PC-3 (cell line): ENCODE data around the gene DVL3. TPM values are rescaled to one million over a fixed set of nuclear protein-coding genes. Genes with fewer than 3 reads are reported as not detected.

Experiments
- ATAC-seq: fragments of 200-7000 bp; cut with Tn5 transposase; 2 replicates; pipeline ENCODE4 v1.9.1; 2020; ENCODE audit warnings: mild to moderate bottlenecking, moderate library complexity
- BruUV-seq: library from RNA; stranded (reverse); fragments of 400-500 nt; replicated peaks from 2 replicates; lab custom pipeline; 2021; lab: Mats Ljungman, UMichigan
- CTCF ChIA-PET: fragments of 300-600 bp; sonication (Branson Sonifier 250); formaldehyde crosslinking; loops from one replicate; lab custom pipeline; 2022; ENCODE audit warnings: antibody characterized with exemption; lab: Charles Lee
- POLR2A ChIA-PET: fragments of 300-600 bp; sonication (Branson Sonifier 250); formaldehyde crosslinking; loops from one replicate; lab custom pipeline; 2022; ENCODE audit warnings: antibody characterized with exemption; ENCODE audit not compliant: unreplicated experiment; lab: Charles Lee
- DNase-seq: peaks from one replicate; pipeline ENCODE4 v3.0.0-alpha.2; 2015
- H2AFZ ChIP-seq: fragments of 300-600 bp; sonication (generic); 2 replicates; pipeline ENCODE4 v1.6.0; 2016; ENCODE audit warnings: antibody characterized with exemption, low read length
- H3F3A ChIP-seq: fragments of 300-600 bp; sonication (generic); one replicate; pipeline ENCODE4 v1.6.0; 2017; ENCODE audit warnings: antibody characterized with exemption, low read length, control low read depth, mild to moderate bottlenecking; ENCODE audit not compliant: unreplicated experiment
- H3K27ac ChIP-seq: fragments of 300-600 bp; sonication (generic); 2 replicates; pipeline ENCODE4 v1.5.1; 2016; ENCODE audit warnings: mild to moderate bottlenecking, low read length
- H3K27me3 ChIP-seq: fragments of 300-600 bp; sonication (generic); 2 replicates; pipeline ENCODE4 v1.6.1; 2016; ENCODE audit warnings: low read length, mixed read lengths
- H3K36me3 ChIP-seq: fragments of 300-600 bp; sonication (generic); 2 replicates; pipeline ENCODE4 v1.6.1; 2016; ENCODE audit warnings: low read depth, mixed run types, low read length, mixed read lengths
- H3K4me1 ChIP-seq: fragments of 300-600 bp; sonication (generic); 2 replicates; pipeline ENCODE4 v1.5.1; 2016; ENCODE audit warnings: low read length; ENCODE audit not compliant: insufficient read depth
- H3K4me2 ChIP-seq: fragments of 300-600 bp; sonication (generic); 2 replicates; pipeline ENCODE4 v1.6.0; 2016; ENCODE audit warnings: low read length
- H3K4me3 ChIP-seq: fragments of 300-600 bp; sonication (generic); 2 replicates; pipeline ENCODE4 v1.5.1; 2016; ENCODE audit warnings: mild to moderate bottlenecking, low read length, mixed read lengths
- H3K79me2 ChIP-seq: fragments of 300-600 bp; sonication (generic); 2 replicates; pipeline ENCODE4 v1.6.1; 2017; ENCODE audit warnings: low read length, mixed read lengths
- H3K9ac ChIP-seq: fragments of 300-600 bp; sonication (generic); 2 replicates; pipeline ENCODE4 v1.6.0; 2016; ENCODE audit warnings: mild to moderate bottlenecking, low read length
- H3K9me2 ChIP-seq: fragments of 300-600 bp; sonication (generic); replicated peaks from 2 replicates; pipeline ENCODE4 v1.6.1; 2016; ENCODE audit warnings: mixed run types, low read length, mixed read lengths
- H3K9me3 ChIP-seq: fragments of 300-600 bp; sonication (generic); 2 replicates; pipeline ENCODE4 v1.6.1; 2016; ENCODE audit warnings: low read length, mixed read lengths
- H4K20me1 ChIP-seq: fragments of 300-600 bp; sonication (generic); 2 replicates; pipeline ENCODE4 v1.6.1; 2016; ENCODE audit warnings: low read length, mixed read lengths
- EZH2 ChIP-seq: fragments of 300-600 bp; sonication (generic); IDR thresholded peaks from one replicate; pipeline ENCODE4 v1.6.1; 2017; ENCODE audit warnings: antibody characterized with exemption, mild to moderate bottlenecking, low read length; ENCODE audit not compliant: unreplicated experiment
- EZH2phosphoT487 ChIP-seq: fragments of 300-600 bp; sonication (generic); IDR thresholded peaks from 2 replicates; pipeline ENCODE4 v1.6.1; 2018; ENCODE audit warnings: mild to moderate bottlenecking, antibody characterized with exemption, low read length, borderline replicate concordance
- intact Hi-C: fragments of 100-400 bp; cut with micrococcal nuclease; formaldehyde crosslinking; loops from 2 replicates; pipeline ENCODE4 v1.9.0; 2023
- total RNA-seq: library from RNA; depleted of rRNA; stranded (reverse); fragments of >200 nt; gene quantifications from 2 replicates; pipeline ENCODE4 v1.2.3, GENCODE V29; 2014
- TF ChIP-seq, protein P1 (sequence below): fragments of 300-600 bp; sonication (generic); conservative IDR thresholded peaks from 2 replicates; pipeline ENCODE4 v1.5.1; 2017; ENCODE audit warnings: antibody characterized with exemption, low read depth, mild to moderate bottlenecking, low read length

Gene DVL3
- total RNA-seq, 1 experiment from 2014 or later = 50.6 TPM

DNA sequence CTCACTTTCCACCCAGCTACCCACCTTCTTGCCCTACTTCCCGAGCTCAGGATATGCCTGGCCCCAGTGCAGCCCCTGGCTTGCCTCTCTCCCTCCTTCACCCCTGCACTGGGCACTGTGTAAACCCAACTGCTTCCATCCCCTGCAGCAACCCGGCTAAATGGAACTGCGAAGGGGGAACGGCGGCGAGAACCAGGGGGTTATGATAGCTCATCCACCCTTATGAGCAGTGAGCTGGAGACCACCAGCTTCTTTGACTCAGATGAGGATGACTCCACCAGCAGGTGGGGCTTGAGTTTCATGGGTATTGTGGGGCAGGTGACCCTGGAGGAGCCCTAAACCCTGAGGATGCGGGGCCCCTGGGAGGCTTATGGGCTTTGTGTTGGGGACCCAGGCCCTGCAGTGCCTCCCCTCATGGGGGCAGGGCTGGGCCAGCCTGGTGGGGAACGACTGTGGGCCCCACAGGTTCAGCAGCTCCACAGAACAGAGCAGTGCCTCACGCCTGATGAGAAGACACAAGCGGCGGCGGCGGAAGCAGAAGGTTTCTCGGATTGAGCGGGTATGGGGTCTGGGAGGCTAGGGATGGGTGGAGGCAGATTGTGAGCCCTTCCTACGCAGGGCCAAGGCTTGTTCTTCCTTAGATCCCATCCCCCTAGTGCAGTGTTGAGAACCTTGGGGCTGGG lies 9.6 kb downstream of the DVL3 start:
- H3K9ac ChIP-seq = no peak overlapping the region
- intact Hi-C loops = no loop called here
- H3F3A ChIP-seq = no peaks in the 10 kb centered on the region
- no peak overlapping the region for H3K4me2 ChIP-seq
- no TSS peak for BruUV-seq
- peaks cover 27% of the 10 kb centered on the region for H3K4me1 ChIP-seq
- H3K9me2 ChIP-seq = no peaks in the 10 kb centered on the region
- POLR2A ChIA-PET = no interaction called here
- TF ChIP-seq EZH2 (no peak), EZH2phosphoT487 (no peak)
- TF ChIP-seq, protein P1, sequence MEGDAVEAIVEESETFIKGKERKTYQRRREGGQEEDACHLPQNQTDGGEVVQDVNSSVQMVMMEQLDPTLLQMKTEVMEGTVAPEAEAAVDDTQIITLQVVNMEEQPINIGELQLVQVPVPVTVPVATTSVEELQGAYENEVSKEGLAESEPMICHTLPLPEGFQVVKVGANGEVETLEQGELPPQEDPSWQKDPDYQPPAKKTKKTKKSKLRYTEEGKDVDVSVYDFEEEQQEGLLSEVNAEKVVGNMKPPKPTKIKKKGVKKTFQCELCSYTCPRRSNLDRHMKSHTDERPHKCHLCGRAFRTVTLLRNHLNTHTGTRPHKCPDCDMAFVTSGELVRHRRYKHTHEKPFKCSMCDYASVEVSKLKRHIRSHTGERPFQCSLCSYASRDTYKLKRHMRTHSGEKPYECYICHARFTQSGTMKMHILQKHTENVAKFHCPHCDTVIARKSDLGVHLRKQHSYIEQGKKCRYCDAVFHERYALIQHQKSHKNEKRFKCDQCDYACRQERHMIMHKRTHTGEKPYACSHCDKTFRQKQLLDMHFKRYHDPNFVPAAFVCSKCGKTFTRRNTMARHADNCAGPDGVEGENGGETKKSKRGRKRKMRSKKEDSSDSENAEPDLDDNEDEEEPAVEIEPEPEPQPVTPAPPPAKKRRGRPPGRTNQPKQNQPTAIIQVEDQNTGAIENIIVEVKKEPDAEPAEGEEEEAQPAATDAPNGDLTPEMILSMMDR = no peak
- H3K9me3 ChIP-seq = no peaks in the 10 kb centered on the region
- H3K27me3 ChIP-seq = no peaks in the 10 kb centered on the region
- no peak for DNase-seq
- CTCF ChIA-PET = no interaction called here
- no peak for ATAC-seq
- H2AFZ ChIP-seq = no peak overlapping the region
- H3K36me3 ChIP-seq = peaks cover 33% of the 10 kb centered on the region
- H4K20me1 ChIP-seq = no peaks in the 10 kb centered on the region
- H3K4me3 ChIP-seq = no peak overlapping the region
- H3K27ac ChIP-seq = no peak overlapping the region
- H3K79me2 ChIP-seq = peaks cover 33% of the 10 kb centered on the region

DNA sequence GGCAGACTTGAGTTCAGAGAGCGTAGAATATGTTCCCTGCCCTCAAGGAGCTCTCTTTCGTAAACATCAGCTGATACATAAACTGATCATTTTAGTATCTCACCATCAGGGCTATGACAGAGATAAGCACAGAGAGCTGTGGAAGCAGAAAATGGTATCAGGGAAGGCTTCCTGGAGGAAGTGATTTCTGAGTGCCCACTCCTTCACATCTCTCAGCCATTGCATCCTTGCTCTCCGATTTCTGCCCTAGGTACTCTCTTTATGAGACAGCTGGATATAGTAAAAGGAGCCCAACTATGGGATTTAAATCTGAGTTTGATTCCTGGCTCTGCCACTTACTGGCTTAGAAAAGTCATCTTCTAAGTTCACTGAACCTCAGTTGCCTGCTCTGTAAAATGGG lies 10.4 kb downstream of the DVL3 start:
- no peak overlapping the region for H3K9ac ChIP-seq
- BruUV-seq = no TSS peak

DNA sequence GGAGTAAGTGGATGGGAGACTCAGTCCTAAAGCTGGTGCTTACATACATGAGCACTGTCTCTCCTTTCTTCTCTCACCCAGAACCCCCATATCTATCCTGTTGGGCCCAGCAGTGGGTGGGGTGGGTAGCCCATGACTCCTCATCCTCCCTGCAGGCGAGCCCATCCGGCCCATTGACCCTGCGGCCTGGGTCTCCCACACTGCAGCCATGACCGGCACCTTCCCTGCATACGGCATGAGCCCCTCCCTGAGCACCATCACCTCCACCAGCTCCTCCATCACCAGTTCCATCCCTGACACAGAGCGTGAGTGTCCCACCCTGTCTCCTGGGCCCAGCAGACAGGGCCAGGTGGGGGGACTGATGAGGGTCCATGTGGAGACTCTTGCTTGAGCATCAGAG lies 11.5 kb downstream of the DVL3 start:
- H3K9me3 ChIP-seq = no peaks in the 10 kb centered on the region
- H2AFZ ChIP-seq = no peak overlapping the region
- no TSS peak for BruUV-seq
- H3F3A ChIP-seq = no peaks in the 10 kb centered on the region
- no peaks in the 10 kb centered on the region for H3K9me2 ChIP-seq
- POLR2A ChIA-PET = no interaction called here
- peaks cover 16% of the 10 kb centered on the region for H3K79me2 ChIP-seq
- H3K36me3 ChIP-seq = peaks cover 33% of the 10 kb centered on the region
- H3K27me3 ChIP-seq = no peaks in the 10 kb centered on the region
- no peak overlapping the region for H3K4me3 ChIP-seq
- ATAC-seq (no peak), DNase-seq (no peak)
- TF ChIP-seq, protein P1 = no peak
- TF ChIP-seq EZH2 (no peak), EZH2phosphoT487 (no peak)
- no peak overlapping the region for H3K27ac ChIP-seq
- no peak overlapping the region for H3K4me2 ChIP-seq
- no peak overlapping the region for H3K9ac ChIP-seq
- H4K20me1 ChIP-seq = no peaks in the 10 kb centered on the region
- intact Hi-C loops = no loop called here
- CTCF ChIA-PET = no interaction called here
- peaks cover 24% of the 10 kb centered on the region for H3K4me1 ChIP-seq

More for the DNA sequence above, 10.4 kb downstream of the DVL3 start:
- Histone ChIP-seq H3K36me3 (peaks cover 33% of the 10 kb centered on the region), H3K4me1 (peaks cover 21% of the 10 kb centered on the region), H3F3A (no peaks in the 10 kb centered on the region), H3K79me2 (peaks cover 27% of the 10 kb centered on the region), H2AFZ (no peak overlapping the region), H3K27me3 (no peaks in the 10 kb centered on the region), H4K20me1 (no peaks in the 10 kb centered on the region), H3K9me3 (no peaks in the 10 kb centered on the region), H3K27ac (no peak overlapping the region), H3K4me2 (no peak overlapping the region), H3K9me2 (no peaks in the 10 kb centered on the region), H3K4me3 (no peak overlapping the region)
- ChIA-PET POLR2A (no interaction called here), CTCF (no interaction called here)
- ATAC-seq (no peak), DNase-seq (no peak)
- TF ChIP-seq EZH2phosphoT487 (no peak), EZH2 (no peak)
- TF ChIP-seq, protein P1 = no peak
- intact Hi-C loops = no loop called here
